RWPE2 (cell line): ENCODE data around the gene CEACAM1.

Experiments
- ATAC-seq: fragments of 200-7000 bp; cut with Tn5 transposase; 3 replicates; pipeline ENCODE4 v1.9.1; 2021; ENCODE audit warnings: low read depth
- DNase-seq: peaks from one replicate; pipeline ENCODE4 v3.0.0-alpha.2; 2020; ENCODE audit warnings: low spot score
- H3K27ac ChIP-seq: fragments of 450-650 bp; 2 replicates; pipeline ENCODE4 v1.5.1; 2017; ENCODE audit warnings: mild to moderate bottlenecking; ENCODE audit not compliant: poor library complexity, severe bottlenecking
- H3K27me3 ChIP-seq: fragments of 250-450 bp; sonication (Bioruptor Pico); 2 replicates; pipeline ENCODE4 v1.5.1; 2021; ENCODE audit warnings: mild to moderate bottlenecking, moderate library complexity; ENCODE audit not compliant: insufficient read depth, poor library complexity, severe bottlenecking
- H3K36me3 ChIP-seq: fragments of 250-450 bp; sonication (Bioruptor Pico); 2 replicates; pipeline ENCODE4 v1.5.1; 2020; ENCODE audit warnings: low read depth, mild to moderate bottlenecking, moderate library complexity
- H3K4me1 ChIP-seq: fragments of 250-450 bp; sonication (Bioruptor Pico); 2 replicates; pipeline ENCODE4 v1.5.1; 2021; ENCODE audit warnings: mild to moderate bottlenecking, moderate library complexity; ENCODE audit not compliant: insufficient read depth, poor library complexity, severe bottlenecking
- H3K4me3 ChIP-seq: fragments of 250-450 bp; sonication (Bioruptor Pico); 2 replicates; pipeline ENCODE4 v1.5.1; 2021; ENCODE audit warnings: mild to moderate bottlenecking, moderate library complexity; ENCODE audit not compliant: severe bottlenecking
- H3K9me3 ChIP-seq: fragments of 250-450 bp; sonication (Bioruptor Pico); 2 replicates; pipeline ENCODE4 v1.5.1; 2021; ENCODE audit warnings: mild to moderate bottlenecking, moderate library complexity; ENCODE audit not compliant: severe bottlenecking
- CTCF ChIP-seq: fragments of 450-650 bp; IDR thresholded peaks from one replicate; pipeline ENCODE4 v1.5.1; 2017; ENCODE audit warnings: mild to moderate bottlenecking, moderate library complexity; ENCODE audit not compliant: poor library complexity, severe bottlenecking

The CEACAM1 gene

GRCh38 chr19:42480335-42481095 lies 47.8 kb downstream of the CEACAM1 start:
- ATAC-seq (peak; percentile 61; the same call in 2 of the 3 replicates), DNase-seq (no peak)
- Histone ChIP-seq H3K9me3 (no peaks in the 10 kb centered on the region), H3K4me1 (peaks cover 6% of the 10 kb centered on the region), H3K27ac (no peak overlapping the region), H3K4me3 (no peak overlapping the region), H3K36me3 (no peaks in the 10 kb centered on the region), H3K27me3 (no peaks in the 10 kb centered on the region)
- TF ChIP-seq CTCF = no peak

GRCh38 chr19:42479736-42480135 lies 48.5 kb downstream of the CEACAM1 start:
- DNase-seq (no peak), ATAC-seq (no peak)
- no peak for TF ChIP-seq CTCF
- Histone ChIP-seq H3K27ac (no peak overlapping the region), H3K36me3 (no peaks in the 10 kb centered on the region), H3K4me1 (peaks cover 6% of the 10 kb centered on the region), H3K9me3 (no peaks in the 10 kb centered on the region), H3K4me3 (no peak overlapping the region), H3K27me3 (no peaks in the 10 kb centered on the region)

GRCh38 chr19:42478765-42479311 lies 49.4 kb downstream of the CEACAM1 start:
- no peaks in the 10 kb centered on the region for H3K27me3 ChIP-seq
- no peak overlapping the region for H3K4me3 ChIP-seq
- H3K27ac ChIP-seq = no peak overlapping the region
- DNase-seq = no peak
- no peaks in the 10 kb centered on the region for H3K36me3 ChIP-seq
- no peaks in the 10 kb centered on the region for H3K9me3 ChIP-seq
- peaks cover 6% of the 10 kb centered on the region for H3K4me1 ChIP-seq
- TF ChIP-seq CTCF = no peak
- ATAC-seq = no peak

- no peak for DNase-seq
- no peak for TF ChIP-seq CTCF
- no peak for ATAC-seq
- peaks cover 6% of the 10 kb centered on the region for H3K4me1 ChIP-seq
- H3K27ac ChIP-seq = no peak overlapping the region
- no peaks in the 10 kb centered on the region for H3K9me3 ChIP-seq
- no peak overlapping the region for H3K4me3 ChIP-seq
- H3K27me3 ChIP-seq = no peaks in the 10 kb centered on the region
- H3K36me3 ChIP-seq = no peaks in the 10 kb centered on the region
These were observed 50.3 kb downstream of the CEACAM1 start for GRCh38 chr19:42477933-42478332.

GRCh38 chr19:42477117-42477516 lies 51.2 kb downstream of the CEACAM1 start:
- no peak for TF ChIP-seq CTCF
- Histone ChIP-seq H3K36me3 (no peaks in the 10 kb centered on the region), H3K27ac (no peak overlapping the region), H3K9me3 (no peaks in the 10 kb centered on the region), H3K4me1 (peaks cover 6% of the 10 kb centered on the region), H3K27me3 (no peaks in the 10 kb centered on the region), H3K4me3 (no peak overlapping the region)
- no peak for ATAC-seq
- DNase-seq = no peak
